HCT116 (cell line): ENCODE results near the gene POMT2. TPM values are rescaled to one million over a fixed set of nuclear protein-coding genes. Genes with fewer than 3 reads are reported as not detected.

Experiments used
- ATAC-seq: fragments of 200-7000 bp; cut with Tn5 transposase; 2 replicates; pipeline ENCODE4 v1.9.1; 2020; ENCODE audit warnings: mild to moderate bottlenecking, moderate library complexity
- BruUV-seq: library from RNA; stranded (reverse); fragments of 400-500 nt; replicated peaks from 2 replicates; lab custom pipeline; 2021; lab: Mats Ljungman, UMichigan
- CTCF ChIA-PET: fragments of 300-600 bp; sonication (Branson Sonifier 250); formaldehyde crosslinking; loops from one replicate; lab custom pipeline; 2021; ENCODE audit warnings: antibody characterized with exemption; lab: Charles Lee
- POLR2A ChIA-PET: fragments of 300-600, 350-600 bp; sonication (Branson Sonifier 250); formaldehyde crosslinking; loops from one replicate; lab custom pipeline; 2021; ENCODE audit warnings: antibody characterized with exemption; lab: Charles Lee
- RAD21 ChIA-PET, 2 experiments: fragments of 300-600 bp; sonication (Branson Sonifier 250); formaldehyde crosslinking; loops; one replicate each; lab custom pipeline; 2023; ENCODE audit warnings: low total read pairs in 2 of 2; ENCODE audit not compliant: uncharacterized antibody in 2 of 2, unreplicated experiment in 2 of 2, low non-redundant PET in 1 of 2; lab: Charles Lee
- DNase-seq: peaks from one replicate; pipeline ENCODE4 v3.0.0-alpha.2; 2010; ENCODE audit warnings: low read depth, low spot score
- H2AFZ ChIP-seq: fragments of 200-600 bp; shearing (Covaris generic), sonication (generic); 2 replicates; pipeline ENCODE4 v1.6.1; 2017; ENCODE audit warnings: low read depth, mixed run types, mixed read lengths, antibody characterized with exemption, low read length; ENCODE audit not compliant: poor library complexity, severe bottlenecking
- H3K27ac ChIP-seq: 2 replicates; pipeline ENCODE4 v1.5.1; 2012; ENCODE audit warnings: low read depth, low read length
- H3K27me3 ChIP-seq: fragments of 200-600 bp; sonication (generic); 2 replicates; pipeline ENCODE4 v1.6.1; 2016; ENCODE audit warnings: mixed run types, low read length, mixed read lengths; ENCODE audit not compliant: insufficient read depth
- H3K36me3 ChIP-seq, 2 experiments: fragments of 200-500 bp in 1 of 2; fragments of 200-600 bp in 1 of 2; sonication (Bioruptor generic) in 1 of 2; sonication (generic) in 1 of 2; 2 replicates each; pipeline versions ENCODE4 v1.5.1 to v1.6.1; 2014 to 2016; ENCODE audit warnings: low read length in 2 of 2, inconsistent platforms in 1 of 2, mixed read lengths in 1 of 2, mixed run types in 1 of 2; ENCODE audit not compliant: insufficient read depth in 2 of 2, control insufficient read depth in 1 of 2
- H3K4me1 ChIP-seq, 2 experiments: fragments of 200-600 bp in 1 of 2; sonication (generic) in 1 of 2; 2 replicates each; pipeline versions ENCODE4 v1.5.1 to v1.6.1; 2012 to 2017; ENCODE audit warnings: low read length in 2 of 2, inconsistent platforms in 1 of 2, mild to moderate bottlenecking in 1 of 2, mixed read lengths in 1 of 2, mixed run types in 1 of 2, moderate library complexity in 1 of 2; ENCODE audit not compliant: insufficient read depth in 2 of 2, control insufficient read depth in 1 of 2
- H3K4me2 ChIP-seq: fragments of 200-600 bp; sonication (generic); 2 replicates; pipeline ENCODE4 v1.6.1; 2017; ENCODE audit warnings: mixed run types, low read length, mixed read lengths
- H3K4me3 ChIP-seq, 2 experiments: fragments of 200-600 bp in 1 of 2; sonication (generic) in 1 of 2; replicated peaks in 1 of 2; 2 replicates each; pipeline ENCODE4 v1.5.1; 2011 to 2016; ENCODE audit warnings: low read length in 2 of 2, control low read depth in 1 of 2, low read depth in 1 of 2, mild to moderate bottlenecking in 1 of 2, mixed read lengths in 1 of 2, mixed run types in 1 of 2
- H3K79me2 ChIP-seq: fragments of 200-600 bp; sonication (generic); 2 replicates; pipeline ENCODE4 v1.6.1; 2017; ENCODE audit warnings: mild to moderate bottlenecking, mixed run types, low read length, moderate library complexity, mixed read lengths; ENCODE audit not compliant: insufficient read depth
- H3K9ac ChIP-seq: fragments of 200-600 bp; sonication (generic); 2 replicates; pipeline ENCODE4 v1.6.1; 2016; ENCODE audit warnings: low read length, mixed read lengths
- H3K9me2 ChIP-seq: fragments of 200-600 bp; sonication (generic), shearing (Covaris generic); 2 replicates; pipeline ENCODE4 v1.6.1; 2017; ENCODE audit warnings: mixed run types, mild to moderate bottlenecking, moderate library complexity; ENCODE audit not compliant: insufficient read depth
- H3K9me3 ChIP-seq, 2 experiments: fragments of 200-500 bp in 1 of 2; fragments of 200-600 bp in 1 of 2; sonication (Bioruptor generic) in 1 of 2; sonication (generic) in 1 of 2; 2 replicates each; pipeline ENCODE4 v1.6.1; 2014 to 2017; ENCODE audit warnings: low read length in 2 of 2, mixed read lengths in 2 of 2, inconsistent platforms in 1 of 2, low read depth in 1 of 2, mild to moderate bottlenecking in 1 of 2, mixed run types in 1 of 2, moderate library complexity in 1 of 2; ENCODE audit not compliant: control insufficient read depth in 1 of 2, insufficient read depth in 1 of 2
- H4K20me1 ChIP-seq: fragments of 200-600 bp; sonication (generic), shearing (Covaris generic); 2 replicates; pipeline ENCODE4 v1.6.1; 2017; ENCODE audit warnings: mixed run types, mild to moderate bottlenecking, moderate library complexity; ENCODE audit not compliant: insufficient read depth
- CBX3 ChIP-seq: IDR thresholded peaks from 2 replicates; pipeline ENCODE4 v1.6.1; 2012; ENCODE audit warnings: low read depth
- CTCF ChIP-seq, 3 experiments: fragments of 200-600 bp in 1 of 3; sonication (generic) in 1 of 3; IDR thresholded peaks in 2 of 3; conservative IDR thresholded peaks in 1 of 3; 2 replicates each; pipeline ENCODE4 v1.5.1; 2012 to 2017; ENCODE audit warnings: low read depth in 2 of 3, low read length in 2 of 3, antibody characterized with exemption in 1 of 3, borderline replicate concordance in 1 of 3, control low read depth in 1 of 3, mild to moderate bottlenecking in 1 of 3, mixed read lengths in 1 of 3, mixed run types in 1 of 3, moderate library complexity in 1 of 3; ENCODE audit not compliant: insufficient read depth in 1 of 3
- EGR1 ChIP-seq: IDR thresholded peaks from 2 replicates; pipeline ENCODE4 v1.6.1; 2012; ENCODE audit warnings: low read depth
- EZH2 ChIP-seq: fragments of 200-600 bp; sonication (generic); IDR thresholded peaks from 2 replicates; pipeline ENCODE4 v1.6.1; 2017; ENCODE audit warnings: antibody characterized with exemption, mixed run types
- EZH2phosphoT487 ChIP-seq: fragments of 200-600 bp; IDR thresholded peaks from 2 replicates; pipeline ENCODE4 v1.6.1; 2018; ENCODE audit warnings: antibody characterized with exemption, borderline replicate concordance
- FOSL1 ChIP-seq: IDR thresholded peaks from 2 replicates; pipeline ENCODE4 v1.6.1; 2012; ENCODE audit warnings: low read depth
- JUND ChIP-seq: IDR thresholded peaks from 2 replicates; pipeline ENCODE4 v1.6.1; 2012
- MAX ChIP-seq: IDR thresholded peaks from 2 replicates; pipeline ENCODE4 v1.6.1; 2012
- POLR2A ChIP-seq: IDR thresholded peaks from 2 replicates; pipeline ENCODE4 v1.7.0; 2011; ENCODE audit warnings: borderline replicate concordance; ENCODE audit not compliant: insufficient read depth, insufficient read length; ENCODE audit errors: extremely low read depth
- POLR2AphosphoS5 ChIP-seq: IDR thresholded peaks from 2 replicates; pipeline ENCODE4 v1.6.1; 2011; ENCODE audit warnings: mild to moderate bottlenecking, low read depth, low read length, moderate library complexity
- RAD21 ChIP-seq: IDR thresholded peaks from 2 replicates; pipeline ENCODE4 v1.6.1; 2012; ENCODE audit warnings: low read depth, mild to moderate bottlenecking
- SRF ChIP-seq: IDR thresholded peaks from 2 replicates; pipeline ENCODE4 v1.6.1; 2012; ENCODE audit warnings: low read depth
- TCF7L2 ChIP-seq: IDR thresholded peaks from 2 replicates; pipeline ENCODE4 v1.7.0; 2011; ENCODE audit warnings: borderline replicate concordance, inconsistent platforms; ENCODE audit not compliant: insufficient read depth, insufficient read length; ENCODE audit errors: extremely low read depth
- YY1 ChIP-seq: IDR thresholded peaks from 2 replicates; pipeline ENCODE4 v1.6.1; 2011; ENCODE audit warnings: low read length, low read depth, moderate library complexity, mild to moderate bottlenecking; ENCODE audit not compliant: insufficient replicate concordance; ENCODE audit errors: extremely low read depth
- ZBTB33 ChIP-seq: IDR thresholded peaks from 2 replicates; pipeline ENCODE4 v1.6.1; 2011; ENCODE audit warnings: mild to moderate bottlenecking, low read length, moderate library complexity; ENCODE audit not compliant: insufficient replicate concordance; ENCODE audit errors: extremely low read depth
- ZFX ChIP-seq: fragments of 450-650 bp; IDR thresholded peaks from 2 replicates; pipeline ENCODE4 v1.6.1; 2017
- ZNF274 ChIP-seq: fragments of 200-500 bp; sonication (Bioruptor generic); IDR thresholded peaks from 2 replicates; pipeline ENCODE4 v1.6.1; 2014; ENCODE audit warnings: mild to moderate bottlenecking, low read depth, low read length, inconsistent platforms
- intact Hi-C: fragments of 100-400 bp; cut with micrococcal nuclease; formaldehyde crosslinking; loops from 2 replicates; pipeline ENCODE4 v1.10.0; 2022
- total RNA-seq: library from RNA; stranded (reverse); gene quantifications from one replicate; pipeline ENCODE4 v1.2.1, GENCODE V29; 2021; ENCODE audit not compliant: unreplicated experiment

Gene POMT2
- total RNA-seq, 1 experiment from 2014 or later: 30.2 TPM

GRCh38 chr14:77259025-77259715 is 61.5 kb downstream of the POMT2 start:
- Histone ChIP-seq H3K36me3 (no peaks in the 10 kb centered on the region), H3K4me3 (no peak overlapping the region)
- intact Hi-C loops: no loop called here
- TF ChIP-seq CTCF (IDR thresholded peaks at IDR 0.05 in 2 of 3, conservative IDR thresholded peaks at IDR 0.05 in 1 of 3; ENCODE audit: borderline replicate concordance in 1 of 3, insufficient read depth in 1 of 3, low read depth in 2 of 3, low read length in 2 of 3) (no peak), ZBTB33 (no peak), EZH2 (no peak), ZNF274 (no peak), TCF7L2 (no peak), EGR1 (no peak), SRF (no peak), POLR2A (no peak), FOSL1 (no peak), CBX3 (no peak), RAD21 (no peak), JUND (no peak), YY1 (no peak), ZFX (no peak), POLR2AphosphoS5 (no peak), EZH2phosphoT487 (no peak), MAX (no peak)
- TF ChIP-seq, all 23 proteins: peak for 0
- no peaks in the 10 kb centered on the region for H3K4me1 ChIP-seq
- no peak overlapping the region for H3K9ac ChIP-seq
- ChIA-PET CTCF (no interaction called here), POLR2A (no interaction called here), RAD21 (no interaction called here)
- H3K9me2 ChIP-seq: no peaks in the 10 kb centered on the region
- H2AFZ ChIP-seq: no peak overlapping the region
- H3K27me3 ChIP-seq: no peaks in the 10 kb centered on the region
- no peak overlapping the region for H3K4me2 ChIP-seq
- 0 out of 2 replicates have a peak, but pooled peaks have one; percentile 20 for ATAC-seq
- no peaks in the 10 kb centered on the region for H4K20me1 ChIP-seq
- H3K9me3 ChIP-seq: no peaks in the 10 kb centered on the region
- H3K27ac ChIP-seq: no peak overlapping the region
- no TSS peak for BruUV-seq
- H3K79me2 ChIP-seq: no peaks in the 10 kb centered on the region
- DNase-seq: no peak
